B cell (primary cell): ENCODE data around the gene SCEL. TPM values are rescaled to one million over a fixed set of nuclear protein-coding genes. Genes with fewer than 3 reads are reported as not detected.

Experiments used
- ATAC-seq: fragments of 200-7000 bp; cut with Tn5 transposase; one replicate; pipeline ENCODE4 v1.10.0; 2021; ENCODE audit warnings: low read depth, mild to moderate bottlenecking, moderate number of reproducible peaks, moderate library complexity
- CTCF ChIA-PET: fragments of 350-600 bp; sonication (Branson Sonifier 250); formaldehyde crosslinking; loops from one replicate; lab custom pipeline; 2021; ENCODE audit warnings: antibody characterized with exemption, inconsistent platforms; lab: Charles Lee
- POLR2A ChIA-PET: fragments of 350-600 bp; sonication (Branson Sonifier 250); formaldehyde crosslinking; loops from one replicate; lab custom pipeline; 2021; ENCODE audit warnings: antibody characterized with exemption; lab: Charles Lee
- DNase-seq: peaks from one replicate; pipeline ENCODE4 v3.0.0; 2013
- H2AFZ ChIP-seq: 2 replicates; pipeline ENCODE4 v1.6.1; 2012; ENCODE audit warnings: mild to moderate bottlenecking, low read depth, low read length; ENCODE audit not compliant: insufficient read depth, poor library complexity, severe bottlenecking
- H3K27ac ChIP-seq, 2 donors: 1 replicate in 1 of 2; 2 replicates in 1 of 2; pipeline ENCODE4 v1.5.1; 2012 to 2013; ENCODE audit warnings: low read length in 2 of 2, mild to moderate bottlenecking in 2 of 2, moderate library complexity in 1 of 2
- H3K27me3 ChIP-seq, 4 experiments: fragments of 200-600 bp in 1 of 4; sonication (generic) in 1 of 4; replicated peaks in 1 of 4; 1 replicate in 2 of 4; 2 replicates in 2 of 4; pipeline versions ENCODE4 v1.6.1 to v1.7.0; 2013 to 2016; ENCODE audit warnings: low read length in 3 of 4, mild to moderate bottlenecking in 2 of 4, mixed read lengths in 1 of 4, moderate library complexity in 1 of 4; ENCODE audit not compliant: insufficient read depth in 4 of 4, control insufficient read depth in 3 of 4; ENCODE audit errors: control extremely low read depth in 1 of 4
- H3K36me3 ChIP-seq, 2 experiments: replicated peaks in 1 of 2; 1 replicate in 1 of 2; 2 replicates in 1 of 2; pipeline versions ENCODE4 v1.6.1 to v1.7.1; 2013; ENCODE audit warnings: low read length in 1 of 2; ENCODE audit not compliant: insufficient read depth in 2 of 2, control insufficient read depth in 1 of 2; ENCODE audit errors: control extremely low read depth in 1 of 2, extremely low read depth in 1 of 2
- H3K4me1 ChIP-seq, 2 donors: fragments of 200-600 bp in 1 of 2; sonication (generic) in 1 of 2; 1 replicate in 1 of 2; 2 replicates in 1 of 2; pipeline versions ENCODE4 v1.5.1 to v1.6.1; 2013 to 2017; ENCODE audit warnings: low read length in 2 of 2; ENCODE audit not compliant: control insufficient read depth in 2 of 2, insufficient read depth in 2 of 2
- H3K4me2 ChIP-seq: replicated peaks from 2 replicates; pipeline ENCODE3; 2012; ENCODE audit warnings: mild to moderate bottlenecking, low read depth, low read length; ENCODE audit not compliant: poor library complexity, severe bottlenecking
- H3K4me3 ChIP-seq, 5 experiments: fragments of 200-600 bp in 1 of 5; sonication (generic) in 1 of 5; 1 replicate in 3 of 5; 2 replicates in 2 of 5; pipeline versions ENCODE4 v1.5.1 to v1.7.0; 2011 to 2016; ENCODE audit warnings: low read length in 4 of 5, mild to moderate bottlenecking in 4 of 5, low read depth in 2 of 5, control low read depth in 1 of 5, moderate library complexity in 1 of 5; ENCODE audit not compliant: insufficient read depth in 1 of 5; ENCODE audit errors: control extremely low read depth in 1 of 5, extremely low read depth in 1 of 5
- H3K79me2 ChIP-seq: fragments of 200-600 bp; sonication (generic); one replicate; pipeline ENCODE4 v1.6.0; 2016; ENCODE audit warnings: low read length; ENCODE audit not compliant: control insufficient read depth, insufficient read depth
- H3K9ac ChIP-seq: fragments of 200-600 bp; sonication (generic); 2 replicates; pipeline ENCODE4 v1.6.1; 2017; ENCODE audit warnings: mild to moderate bottlenecking, low read length, moderate library complexity
- H3K9me3 ChIP-seq, 3 donors: one replicate each; pipeline versions ENCODE4 v1.6.1 to v1.7.1; 2013; ENCODE audit warnings: low read length in 2 of 3; ENCODE audit not compliant: control insufficient read depth in 2 of 3, insufficient read depth in 1 of 3; ENCODE audit errors: control extremely low read depth in 1 of 3
- H4K20me1 ChIP-seq: 2 replicates; pipeline ENCODE4 v1.6.0; 2012; ENCODE audit warnings: mild to moderate bottlenecking, low read length; ENCODE audit not compliant: insufficient read depth, control insufficient read depth, poor library complexity, severe bottlenecking
- H3K27ac Mint-ChIP-seq: one replicate; pipeline ENCODE4 v1.8.0; 2021; ENCODE audit warnings: mixed read lengths
- H3K27me3 Mint-ChIP-seq: one replicate; pipeline ENCODE4 v1.8.0; 2021; ENCODE audit warnings: mixed read lengths
- H3K4me1 Mint-ChIP-seq: one replicate; pipeline ENCODE4 v1.8.0; 2021; ENCODE audit warnings: mixed read lengths
- H3K4me3 Mint-ChIP-seq: one replicate; pipeline ENCODE4 v1.8.0; 2021; ENCODE audit warnings: mixed read lengths
- H3K9me3 Mint-ChIP-seq: one replicate; pipeline ENCODE4 v1.8.0; 2022; ENCODE audit warnings: mixed read lengths; ENCODE audit not compliant: insufficient read depth
- EZH2 ChIP-seq: IDR thresholded peaks from 2 replicates; pipeline ENCODE4 v1.6.1; 2012; ENCODE audit warnings: borderline replicate concordance, low read depth, mild to moderate bottlenecking, moderate library complexity, low read length; ENCODE audit not compliant: insufficient read depth, poor library complexity, severe bottlenecking
- WGBS: methylation state at CpG from one replicate; pipeline ENCODE4 v1.1.5; 2013; ENCODE audit warnings: missing lambda C conversion rate; ENCODE audit not compliant: insufficient coverage; 5-methylcytosine and 5-hydroxymethylcytosine counted together
- intact Hi-C: fragments of 100-400 bp; cut with micrococcal nuclease; formaldehyde crosslinking; loops from one replicate; pipeline ENCODE4 v1.10.0; 2022
- polyA plus RNA-seq: library from polyadenylated mRNA; depleted of rRNA; stranded (reverse); fragments of >200 nt; gene quantifications from 2 replicates; pipeline ENCODE4 v1.2.3, GENCODE V29; 2012
- total RNA-seq, 2 donors: library from RNA; stranded (reverse); fragments of 120-200 nt in 1 of 2; gene quantifications; 1 replicate in 1 of 2; 2 replicates in 1 of 2; pipeline versions ENCODE4 v1.2.3 to v1.2.4, GENCODE V29; 2013 to 2022
- TF ChIP-seq, protein P1 (sequence below): fragments of 200-600 bp; IDR thresholded peaks from one replicate; pipeline ENCODE4 v1.8.0; 2022; ENCODE audit warnings: antibody characterized with exemption, mild to moderate bottlenecking

SCEL gene
- total and polyA plus RNA-seq, 2 donors (not counting 1 experiment from before 2014, with no cell fraction given), result not detected

DNA sequence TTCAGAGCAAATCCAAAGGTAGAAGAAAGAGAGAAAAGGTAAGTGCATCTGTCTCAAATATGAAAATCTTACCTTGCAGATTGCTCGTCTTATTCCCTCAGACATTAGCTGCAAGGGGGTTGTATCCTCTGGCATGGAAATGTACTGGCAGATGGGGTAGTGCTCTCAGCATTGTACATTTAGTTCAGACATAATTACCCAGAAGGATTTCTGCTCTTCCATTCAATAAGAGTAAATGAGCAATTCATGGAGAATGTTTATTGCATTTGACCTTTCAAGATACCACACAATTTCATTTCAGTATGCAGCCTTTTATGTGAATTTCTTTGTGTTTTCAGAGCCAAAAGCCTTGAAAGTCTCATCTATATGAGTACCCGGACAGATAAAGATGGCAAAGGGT is 63.8 kb downstream of the SCEL start:
- Histone ChIP-seq H3K9ac (no peak overlapping the region), H3K4me3 (no peak overlapping the region), H3K27ac (no peak overlapping the region), H3K79me2 (no peaks in the 10 kb centered on the region), H3K9me3 (no peaks in the 10 kb centered on the region), H3K27me3 (peaks cover 0 to 3% (median 0%) of the 10 kb centered on the region in 4 experiments), H3K4me1 (no peaks in the 10 kb centered on the region), H2AFZ (no peak overlapping the region), H3K36me3 (no peaks in the 10 kb centered on the region), H3K4me2 (no peak overlapping the region), H4K20me1 (no peaks in the 10 kb centered on the region)
- ChIA-PET CTCF (no interaction called here), POLR2A (no interaction called here)
- ATAC-seq, result no peak
- no peaks in the 10 kb centered on the region for H3K9me3 Mint-ChIP-seq
- H3K4me3 Mint-ChIP-seq, result no peak overlapping the region
- peaks cover 9% of the 10 kb centered on the region for H3K27me3 Mint-ChIP-seq
- DNase-seq, result no peak
- no peak overlapping the region for H3K27ac Mint-ChIP-seq
- TF ChIP-seq EZH2, result no peak
- TF ChIP-seq, protein P1, sequence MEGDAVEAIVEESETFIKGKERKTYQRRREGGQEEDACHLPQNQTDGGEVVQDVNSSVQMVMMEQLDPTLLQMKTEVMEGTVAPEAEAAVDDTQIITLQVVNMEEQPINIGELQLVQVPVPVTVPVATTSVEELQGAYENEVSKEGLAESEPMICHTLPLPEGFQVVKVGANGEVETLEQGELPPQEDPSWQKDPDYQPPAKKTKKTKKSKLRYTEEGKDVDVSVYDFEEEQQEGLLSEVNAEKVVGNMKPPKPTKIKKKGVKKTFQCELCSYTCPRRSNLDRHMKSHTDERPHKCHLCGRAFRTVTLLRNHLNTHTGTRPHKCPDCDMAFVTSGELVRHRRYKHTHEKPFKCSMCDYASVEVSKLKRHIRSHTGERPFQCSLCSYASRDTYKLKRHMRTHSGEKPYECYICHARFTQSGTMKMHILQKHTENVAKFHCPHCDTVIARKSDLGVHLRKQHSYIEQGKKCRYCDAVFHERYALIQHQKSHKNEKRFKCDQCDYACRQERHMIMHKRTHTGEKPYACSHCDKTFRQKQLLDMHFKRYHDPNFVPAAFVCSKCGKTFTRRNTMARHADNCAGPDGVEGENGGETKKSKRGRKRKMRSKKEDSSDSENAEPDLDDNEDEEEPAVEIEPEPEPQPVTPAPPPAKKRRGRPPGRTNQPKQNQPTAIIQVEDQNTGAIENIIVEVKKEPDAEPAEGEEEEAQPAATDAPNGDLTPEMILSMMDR, result no peak
- intact Hi-C loops, result no loop called here
- H3K4me1 Mint-ChIP-seq, result no peaks in the 10 kb centered on the region
- 100% methylated on average over 1 of the region's 2 CpGs for WGBS

DNA sequence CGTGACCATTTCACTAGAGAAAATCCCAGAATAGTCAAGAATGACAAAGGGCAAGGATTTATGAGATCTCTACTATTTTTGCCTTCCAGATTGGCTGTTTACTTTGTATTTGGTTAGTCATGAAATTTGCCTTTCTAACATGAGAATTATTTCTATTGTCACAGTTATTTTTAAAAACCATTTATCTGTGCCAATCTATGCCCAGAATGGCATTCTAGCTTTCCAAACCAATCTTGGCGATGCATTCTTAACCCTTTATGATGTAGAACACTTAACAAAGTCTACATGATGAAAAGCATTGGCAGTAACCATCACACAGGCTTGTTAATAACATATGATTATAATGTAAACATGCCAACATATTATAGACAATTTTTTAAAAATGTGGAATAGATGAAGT is 65.2 kb downstream of the SCEL start:
- no peak overlapping the region for H3K4me3 ChIP-seq
- H3K4me1 ChIP-seq, result no peaks in the 10 kb centered on the region
- Mint-ChIP-seq H3K27ac (no peak overlapping the region), H3K4me3 (no peak overlapping the region), H3K4me1 (no peaks in the 10 kb centered on the region), H3K9me3 (no peaks in the 10 kb centered on the region), H3K27me3 (peaks cover 13% of the 10 kb centered on the region)
- intact Hi-C loops, result no loop called here
- DNase-seq (no peak), ATAC-seq (no peak)
- CTCF ChIA-PET, result no interaction called here
- H3K9ac ChIP-seq, result no peak overlapping the region
- peaks cover 0 to 3% (median 0%) of the 10 kb centered on the region in 4 experiments for H3K27me3 ChIP-seq
- H3K4me2 ChIP-seq, result no peak overlapping the region
- TF ChIP-seq, protein P1, result no peak
- no peak for TF ChIP-seq EZH2
- no peak overlapping the region for H3K27ac ChIP-seq
- POLR2A ChIA-PET, result interaction anchor here (0.6 kb wide), 1 partner anchor 515 kb away, joined by 3 read pairs; no protein-coding TSS in a partner anchor
- no peaks in the 10 kb centered on the region for H3K9me3 ChIP-seq
- no peaks in the 10 kb centered on the region for H4K20me1 ChIP-seq
- WGBS, result no CpG with 5 or more reads among the region's 2 CpGs
- H3K79me2 ChIP-seq, result no peaks in the 10 kb centered on the region
- H2AFZ ChIP-seq, result no peak overlapping the region
- H3K36me3 ChIP-seq, result no peaks in the 10 kb centered on the region
